HG03175 (cell line): ENCODE measurements around the gene TMEM213.

ENCODE experiments used
- ATAC-seq: cut with Tn5 transposase; IDR thresholded peaks from one replicate; pipeline ENCODE4 v1.9.1; 2021; ENCODE audit warnings: mild to moderate bottlenecking, moderate library complexity; ENCODE audit not compliant: unreplicated experiment

TMEM213 gene

DNA sequence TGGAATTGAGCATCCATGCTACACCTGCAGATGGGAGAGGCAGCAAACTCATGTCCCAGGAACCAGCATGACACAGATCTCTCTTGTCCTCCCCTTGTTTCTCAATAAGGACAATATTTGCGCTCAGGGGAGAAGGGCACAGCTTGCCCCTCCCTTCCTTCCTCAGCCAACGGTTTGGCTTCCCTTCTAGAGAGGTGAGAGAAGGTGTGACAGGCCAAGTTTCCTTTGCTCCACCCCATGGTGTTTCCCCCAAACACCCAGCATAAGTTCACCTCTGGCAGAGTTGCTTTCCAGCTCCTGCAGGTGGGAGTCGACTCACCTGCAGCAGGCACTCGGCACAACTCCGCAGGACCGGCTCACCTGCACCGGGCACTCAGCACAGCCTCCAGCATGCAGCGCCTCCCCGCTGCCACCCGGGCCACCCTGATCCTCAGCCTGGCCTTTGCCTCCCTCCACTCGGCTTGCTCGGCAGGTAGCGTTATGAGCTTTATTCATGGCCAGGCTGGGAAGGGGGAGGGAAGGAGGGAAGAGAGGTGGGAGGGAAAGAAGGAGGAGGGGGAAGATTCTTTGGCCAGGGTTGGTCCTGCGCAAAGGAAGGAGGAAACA is at the start of gene TMEM213, which contains the start of gene ATP6V0A4:
Gene TMEM213 (plus strand): TSS at position 280 of the 606 bp plus-strand sequence. CDS start 111 bp downstream, at position 391.
Gene ATP6V0A4 (minus strand): TSS at position 482 of the 606 bp plus-strand sequence. CDS start 26,949 bp downstream, outside the sequence.
- ATAC-seq: no peak

GRCh38 chr7:138748666-138749065 is 49.1 kb upstream of the TMEM213 start:
- ATAC-seq: no peak

GRCh38 chr7:138749960-138750359 is 47.8 kb upstream of the TMEM213 start:
- no peak for ATAC-seq

GRCh38 chr7:138750473-138750872 is 47.3 kb upstream of the TMEM213 start:
- ATAC-seq: no peak

- ATAC-seq: no peak
Measured at GRCh38 chr7:138750901-138751464, 46.8 kb upstream of the TMEM213 start.

DNA sequence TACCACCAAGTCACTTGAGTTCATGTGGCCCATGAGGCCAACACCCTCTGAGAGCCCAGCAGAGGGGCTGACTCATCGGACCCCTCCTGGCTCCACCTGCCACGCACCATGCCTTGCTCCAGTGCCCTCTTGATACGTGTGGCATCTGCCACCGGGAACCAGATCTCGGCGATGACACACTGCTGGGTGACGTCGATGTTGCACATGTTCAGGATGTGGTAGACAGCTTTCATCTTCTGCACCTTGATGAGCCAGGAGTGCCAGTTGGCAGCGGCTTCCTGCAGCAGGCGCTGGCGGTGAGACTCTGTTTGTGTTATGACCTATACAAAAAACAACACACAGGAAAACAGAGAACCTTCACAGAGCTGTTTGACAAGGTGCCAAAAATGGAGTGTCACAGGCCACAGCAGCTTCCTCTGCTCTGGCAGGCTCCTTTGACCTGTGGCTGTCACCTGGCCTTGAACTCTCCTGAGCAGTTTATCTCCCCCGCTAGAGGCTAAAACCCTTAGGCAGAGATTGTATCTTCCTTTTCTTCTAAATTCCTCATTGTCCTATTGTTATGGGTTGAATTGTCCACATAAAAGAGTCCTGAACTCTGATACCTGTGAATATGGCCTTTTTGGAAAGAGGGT is 45.2 kb upstream of the TMEM213 start:
- ATAC-seq: peak; percentile 93

GRCh38 chr7:138753150-138753518 is 44.7 kb upstream of the TMEM213 start:
- no peak for ATAC-seq

- no peak for ATAC-seq
Measured at GRCh38 chr7:138753610-138754009, 44.2 kb upstream of the TMEM213 start.

GRCh38 chr7:138755331-138755747 is 42.5 kb upstream of the TMEM213 start:
- ATAC-seq: no peak

DNA sequence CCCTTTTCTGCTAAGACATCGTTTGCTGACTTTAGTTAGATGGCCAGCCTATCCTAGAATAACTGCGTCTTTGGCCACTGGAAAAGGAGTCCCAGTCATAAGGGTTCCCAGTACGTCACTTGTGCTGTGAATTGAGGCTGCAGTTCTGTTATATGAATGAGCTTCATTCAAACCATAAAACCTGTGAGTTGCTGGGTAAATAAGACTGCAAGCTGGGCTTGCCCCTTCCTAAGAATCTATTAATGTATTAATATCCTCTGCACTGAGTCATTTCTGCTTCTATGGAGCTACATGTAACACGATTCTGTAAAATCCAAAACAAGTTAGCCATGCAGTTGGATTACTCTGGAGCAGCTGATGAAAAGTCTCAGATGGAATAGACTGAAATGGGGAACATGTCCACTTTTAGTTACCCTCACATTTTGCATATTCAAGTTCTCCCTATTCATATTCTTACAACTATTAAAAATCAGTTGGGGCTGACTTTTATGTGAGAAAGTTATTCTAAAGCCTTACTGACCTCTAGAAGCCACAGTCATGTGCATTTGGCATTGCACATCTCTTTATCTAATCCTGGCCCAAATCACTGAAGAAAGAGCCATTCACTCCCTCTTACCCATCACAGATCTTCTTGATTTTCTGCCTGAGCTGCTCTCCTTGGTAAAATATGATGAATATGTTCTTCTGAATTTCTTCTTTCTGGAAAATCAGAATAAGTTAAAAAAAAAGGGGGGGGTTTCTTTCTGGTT is 41.8 kb upstream of the TMEM213 start:
- ATAC-seq: no peak

- ATAC-seq: no peak
Measured at GRCh38 chr7:138756591-138757242, 41.1 kb upstream of the TMEM213 start.

- no peak for ATAC-seq
Measured at GRCh38 chr7:138768241-138768640, 29.6 kb upstream of the TMEM213 start.

GRCh38 chr7:138770904-138771303 is 26.9 kb upstream of the TMEM213 start:
- no peak for ATAC-seq

- no peak for ATAC-seq
Measured at GRCh38 chr7:138773176-138773575, 24.6 kb upstream of the TMEM213 start.

DNA sequence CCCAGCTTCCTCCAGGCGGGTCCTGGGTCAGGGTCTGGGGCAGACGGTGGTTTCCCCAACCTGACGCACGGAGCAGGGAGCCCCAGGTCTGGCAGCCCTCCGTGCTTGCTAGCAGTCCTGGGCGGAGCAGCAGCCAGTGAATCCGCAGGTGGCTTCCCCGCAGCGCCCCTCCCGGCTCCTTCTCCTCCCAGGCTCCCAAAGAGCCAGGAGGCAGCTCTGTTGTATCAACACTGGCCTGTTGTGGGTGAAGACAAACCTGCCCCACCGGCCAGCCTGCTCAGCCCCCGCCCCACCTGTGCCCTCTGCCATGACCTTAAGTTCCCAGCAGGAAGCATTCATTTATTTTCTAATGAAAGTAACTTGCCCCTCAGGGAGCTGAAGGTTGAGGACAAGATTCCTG is 24.0 kb upstream of the TMEM213 start:
- ATAC-seq: no peak

GRCh38 chr7:138776166-138776833 is 21.5 kb upstream of the TMEM213 start:
- no peak for ATAC-seq

DNA sequence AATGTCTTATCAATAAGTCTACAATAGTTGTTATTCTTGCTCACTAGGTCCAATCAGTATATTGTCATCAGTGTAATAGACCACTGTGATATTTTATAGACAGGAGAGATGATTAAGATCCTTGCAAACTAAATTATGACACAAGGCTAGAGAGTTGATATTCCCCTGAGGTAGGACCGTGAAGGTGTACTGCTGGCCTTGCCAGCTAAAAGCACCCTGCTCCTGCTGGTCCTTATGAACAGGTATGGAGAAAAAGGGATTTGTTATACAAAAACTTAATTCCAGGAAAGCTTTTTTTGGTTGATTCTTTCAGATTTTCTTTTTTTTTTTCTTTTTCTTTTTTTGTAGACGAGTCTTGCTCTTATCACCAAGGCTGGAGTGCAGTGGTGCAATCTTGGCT is 16.8 kb upstream of the TMEM213 start:
- no peak for ATAC-seq

DNA sequence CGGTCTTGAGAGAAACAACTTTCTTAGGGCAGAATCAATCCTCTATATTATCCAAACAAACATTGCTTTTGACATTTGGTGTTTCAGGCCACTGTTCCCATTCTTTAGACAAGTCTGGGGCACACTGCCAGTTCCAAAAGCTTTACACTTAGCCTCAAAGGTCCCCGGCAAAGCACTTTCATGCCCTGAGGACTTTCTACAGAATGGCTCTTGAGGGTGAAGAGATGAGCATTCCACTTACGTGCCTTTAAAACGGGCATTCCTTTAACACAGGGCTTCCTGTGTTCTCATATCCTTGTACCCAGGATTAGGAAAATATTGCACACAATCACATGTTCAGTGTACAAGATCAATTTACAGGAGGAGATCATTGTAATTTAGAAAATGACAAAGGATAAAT is 13.1 kb upstream of the TMEM213 start:
- no peak for ATAC-seq

GRCh38 chr7:138785587-138786437 is 12.0 kb upstream of the TMEM213 start:
- ATAC-seq: no peak
